Osteoblast (primary cell): ENCODE data around the gene INSIG1. TPM values are rescaled to one million over a fixed set of nuclear protein-coding genes. Genes with fewer than 3 reads are reported as not detected.
A peak's percentile ranks its signal among the peaks of the same experiment; 100 is the strongest.

ENCODE experiments used
- DNase-seq: peaks from one replicate; pipeline ENCODE4 v3.0.0; 2011; ENCODE audit warnings: low spot score, mixed read lengths; ENCODE audit not compliant: insufficient read length; ENCODE audit errors: missing footprints
- H2AFZ ChIP-seq: 2 replicates; pipeline ENCODE4 v1.6.0; 2011; ENCODE audit warnings: mild to moderate bottlenecking, low read length
- H3K27ac ChIP-seq: 2 replicates; pipeline ENCODE4 v1.5.1; 2011; ENCODE audit warnings: mild to moderate bottlenecking, low read depth, low read length, moderate library complexity
- H3K27me3 ChIP-seq: 2 replicates; pipeline ENCODE4 v1.6.0; 2012; ENCODE audit warnings: mild to moderate bottlenecking, control low read depth, inconsistent platforms, low read length, moderate library complexity; ENCODE audit not compliant: insufficient read depth
- H3K36me3 ChIP-seq: 2 replicates; pipeline ENCODE4 v1.5.1; 2011; ENCODE audit warnings: mild to moderate bottlenecking, low read length, control low read depth, moderate library complexity; ENCODE audit not compliant: insufficient read depth
- H3K4me1 ChIP-seq: 2 replicates; pipeline ENCODE4 v1.5.1; 2011; ENCODE audit warnings: mild to moderate bottlenecking, low read length, control low read depth, moderate library complexity; ENCODE audit not compliant: insufficient read depth
- H3K4me2 ChIP-seq: 2 replicates; pipeline ENCODE4 v1.6.0; 2011; ENCODE audit warnings: mild to moderate bottlenecking, low read length; ENCODE audit not compliant: insufficient read depth
- H3K4me3 ChIP-seq: fragments of 200-600 bp; sonication (generic); 3 replicates; pipeline ENCODE4 v1.5.1; 2012; ENCODE audit warnings: mild to moderate bottlenecking, low read length, inconsistent platforms; ENCODE audit not compliant: insufficient read depth
- H3K79me2 ChIP-seq: 2 replicates; pipeline ENCODE4 v1.6.0; 2012; ENCODE audit warnings: mild to moderate bottlenecking, low read length, control low read depth, inconsistent platforms; ENCODE audit not compliant: insufficient read depth
- H3K9me3 ChIP-seq: 2 replicates; pipeline ENCODE4 v1.5.1; 2011; ENCODE audit warnings: low read depth, low read length, control low read depth
- H4K20me1 ChIP-seq: 2 replicates; pipeline ENCODE4 v1.6.0; 2012; ENCODE audit warnings: mild to moderate bottlenecking, low read length, control low read depth; ENCODE audit not compliant: insufficient read depth
- CTCF ChIP-seq: IDR thresholded peaks from 2 replicates; pipeline ENCODE4 v1.5.1; 2011; ENCODE audit warnings: mild to moderate bottlenecking, low read depth, low read length, moderate library complexity; ENCODE audit errors: extremely low read depth
- total RNA-seq: library from RNA; depleted of rRNA; stranded (reverse); fragments of >200 nt; gene quantifications from 2 replicates; pipeline ENCODE4 v1.2.3, GENCODE V29; 2012

The INSIG1 gene
- total RNA-seq, 1 donor: 835 TPM

- no peaks in the 10 kb centered on the region for H3K9me3 ChIP-seq
- H3K27ac ChIP-seq: no peak overlapping the region
- H3K4me3 ChIP-seq: no peak overlapping the region
- H3K79me2 ChIP-seq: peaks cover 74% of the 10 kb centered on the region
- peaks cover 61% of the 10 kb centered on the region for H4K20me1 ChIP-seq
- peaks cover 72% of the 10 kb centered on the region for H3K36me3 ChIP-seq
- H3K4me2 ChIP-seq: no peak overlapping the region
- H3K4me1 ChIP-seq: peaks cover 20% of the 10 kb centered on the region
- DNase-seq: peak; percentile 38
- no peak overlapping the region for H2AFZ ChIP-seq
- no peaks in the 10 kb centered on the region for H3K27me3 ChIP-seq
- TF ChIP-seq CTCF: no peak
Measured at GRCh38 chr7:155303039-155303593, 5.4 kb downstream of the INSIG1 start.

- Histone ChIP-seq H3K4me2 (no peak overlapping the region), H3K4me3 (no peak overlapping the region), H3K79me2 (peaks cover 68% of the 10 kb centered on the region), H3K4me1 (peaks cover 20% of the 10 kb centered on the region), H3K27ac (no peak overlapping the region), H4K20me1 (peaks cover 58% of the 10 kb centered on the region), H3K36me3 (peaks cover 79% of the 10 kb centered on the region), H2AFZ (no peak overlapping the region), H3K27me3 (no peaks in the 10 kb centered on the region), H3K9me3 (no peaks in the 10 kb centered on the region)
- no peak for DNase-seq
- no peak for TF ChIP-seq CTCF
Measured at GRCh38 chr7:155303897-155304296, 6.2 kb downstream of the INSIG1 start.

- TF ChIP-seq CTCF: no peak
Measured at GRCh38 chr7:155305231-155305904, 7.7 kb downstream of the INSIG1 start.

DNA sequence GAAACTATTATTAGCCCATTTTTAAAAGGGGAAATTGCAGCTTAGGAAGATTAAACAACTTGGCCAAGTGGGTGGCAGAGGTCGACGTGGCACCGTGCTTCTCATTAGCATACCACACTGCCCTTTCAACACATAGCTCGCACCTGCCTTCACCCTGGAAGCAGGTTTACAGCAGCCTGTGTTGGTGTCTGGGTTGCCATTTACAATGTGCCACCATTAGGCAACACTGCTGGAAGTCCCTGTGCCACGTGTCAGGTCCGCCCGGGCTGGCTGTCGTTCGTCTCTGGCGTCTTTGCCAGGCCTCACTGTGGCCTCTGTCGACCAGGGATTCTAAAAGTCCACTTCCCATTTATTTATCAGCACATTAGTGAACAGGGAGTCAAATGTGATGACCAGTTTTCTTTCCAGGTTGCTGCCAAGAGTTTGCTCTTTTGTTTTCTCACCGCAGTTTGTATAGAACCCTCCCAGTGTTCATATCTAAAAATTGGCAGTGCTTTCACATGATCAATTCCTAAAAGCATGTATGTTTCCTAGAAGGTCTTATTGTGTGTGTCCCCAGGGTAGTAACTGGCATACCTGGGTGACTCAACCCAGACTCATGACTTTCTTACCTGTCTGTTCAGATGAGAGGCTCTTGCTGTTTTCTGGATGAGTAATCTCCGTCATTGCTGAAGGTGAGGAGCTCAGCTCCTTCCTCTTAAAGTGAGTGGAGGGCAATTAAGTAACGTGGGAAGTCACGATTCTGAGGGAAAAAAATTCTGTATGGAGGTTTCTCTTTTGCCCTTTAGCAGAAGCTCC, 9.2 kb downstream of the INSIG1 start:
- no peak for TF ChIP-seq CTCF
- Histone ChIP-seq H3K4me3 (no peak overlapping the region), H3K27ac (no peak overlapping the region), H3K36me3 (peaks cover 81% of the 10 kb centered on the region), H3K4me2 (no peak overlapping the region), H3K9me3 (no peaks in the 10 kb centered on the region), H3K79me2 (peaks cover 41% of the 10 kb centered on the region), H3K27me3 (no peaks in the 10 kb centered on the region), H2AFZ (no peak overlapping the region), H4K20me1 (peaks cover 42% of the 10 kb centered on the region), H3K4me1 (no peaks in the 10 kb centered on the region)
- DNase-seq: peak; percentile 65

More at GRCh38 chr7:155305231-155305904, 7.7 kb downstream of the INSIG1 start:
- H3K4me1 ChIP-seq: peaks cover 8% of the 10 kb centered on the region
- no peak overlapping the region for H3K27ac ChIP-seq
- H3K4me3 ChIP-seq: no peak overlapping the region
- H3K36me3 ChIP-seq: peaks cover 92% of the 10 kb centered on the region
- no peaks in the 10 kb centered on the region for H3K9me3 ChIP-seq
- peaks cover 53% of the 10 kb centered on the region for H4K20me1 ChIP-seq
- H3K79me2 ChIP-seq: peaks cover 55% of the 10 kb centered on the region
- peak; percentile 35 for DNase-seq
- no peak overlapping the region for H2AFZ ChIP-seq
- no peak overlapping the region for H3K4me2 ChIP-seq
- no peaks in the 10 kb centered on the region for H3K27me3 ChIP-seq
